Tibial nerve (tissue), 4 donors: Measurements from ENCODE around the gene GALR2. TPM values are rescaled to one million over a fixed set of nuclear protein-coding genes. Genes with fewer than 3 reads are reported as not detected.
"Not testable (repeated sequence)": the region's sequence is repeated elsewhere in the genome, so short reads cannot be mapped to it uniquely, and the experiment has no call there.

Experiments used
- DNase-seq, 2 donors: peaks; one replicate each; pipeline ENCODE4 v3.0.0-alpha.2; 2019; ENCODE audit warnings: low spot score in 2 of 2
- H3K27ac ChIP-seq, 4 donors: fragments of 200-600 bp; sonication (generic) in 3 of 4; one replicate each; pipeline ENCODE4 v1.5.1; 2017 to 2019; ENCODE audit warnings: mild to moderate bottlenecking in 1 of 4
- H3K27me3 ChIP-seq, 2 donors: fragments of 200-600 bp; sonication (generic) in 1 of 2; one replicate each; pipeline versions ENCODE4 v1.5.1 to v1.6.0; 2017 to 2019
- H3K36me3 ChIP-seq, 3 donors: fragments of 200-600 bp; sonication (generic); one replicate each; pipeline ENCODE4 v1.5.1; 2018 to 2019
- H3K4me1 ChIP-seq, 4 donors: fragments of 200-600 bp; sonication (generic) in 3 of 4; one replicate each; pipeline ENCODE4 v1.5.1; 2017 to 2019
- H3K4me3 ChIP-seq, 4 donors: fragments of 200-600 bp; sonication (generic) in 3 of 4; one replicate each; pipeline ENCODE4 v1.5.1; 2017 to 2019; ENCODE audit warnings: mild to moderate bottlenecking in 1 of 4, moderate library complexity in 1 of 4
- H3K9me3 ChIP-seq, 4 donors: fragments of 200-600 bp; sonication (generic) in 3 of 4; one replicate each; pipeline ENCODE4 v1.5.1; 2017 to 2019
- EP300 ChIP-seq, 2 donors: sonication (generic); formaldehyde crosslinking; IDR thresholded peaks; one replicate each; pipeline ENCODE4 v1.6.1; 2017; ENCODE audit warnings: antibody characterized with exemption in 2 of 2, mild to moderate bottlenecking in 1 of 2
- POLR2A ChIP-seq, 2 donors: fragments of 450-650 bp; IDR thresholded peaks; one replicate each; pipeline ENCODE4 v1.6.1; 2017; ENCODE audit warnings: antibody characterized with exemption in 2 of 2, mild to moderate bottlenecking in 2 of 2, moderate library complexity in 2 of 2
- WGBS, 2 donors: methylation state at CpG; one replicate each; pipeline ENCODE4 v1.1.5; 2018; 5-methylcytosine and 5-hydroxymethylcytosine counted together
- total RNA-seq, 4 donors: library from RNA; depleted of rRNA; stranded (reverse); fragments of >200 nt; gene quantifications; one replicate each; pipeline ENCODE4 v1.1.0, GENCODE V29; 2016
- TF ChIP-seq, protein P1 (sequence below), 5 experiments: fragments of 200-600 bp in 3 of 5; fragments of 450-650 bp in 2 of 5; sonication (generic) in 3 of 5; IDR thresholded peaks; one replicate each; pipeline ENCODE4 v1.5.1; 2016 to 2019; ENCODE audit warnings: antibody characterized with exemption in 5 of 5, mild to moderate bottlenecking in 3 of 5, moderate library complexity in 2 of 5

The GALR2 gene
- total RNA-seq, 4 donors from 2014 or later = not detected

GRCh38 chr17:76038050-76038449 is 36.5 kb upstream of the GALR2 start:
- H3K36me3 ChIP-seq = peaks cover 1 to 51% (median 25%) of the 10 kb centered on the region in 3 donors
- peaks cover 0 to 5% (median 0%) of the 10 kb centered on the region in 4 donors for H3K4me1 ChIP-seq
- H3K27ac ChIP-seq = no peak overlapping the region

GRCh38 chr17:76039121-76039520 is 35.5 kb upstream of the GALR2 start:
- 76 to 77% methylated on average over 6 of the region's 6 CpGs for WGBS, 2 donors
- Histone ChIP-seq H3K9me3 (no peaks in the 10 kb centered on the region), H3K36me3 (peaks cover 2 to 62% (median 36%) of the 10 kb centered on the region in 3 donors), H3K27me3 (no peaks in the 10 kb centered on the region), H3K4me3 (no peak overlapping the region), H3K4me1 (peaks cover 0 to 5% (median 0%) of the 10 kb centered on the region in 4 donors), H3K27ac (no peak overlapping the region)
- no peak for DNase-seq
- TF ChIP-seq, protein P1, sequence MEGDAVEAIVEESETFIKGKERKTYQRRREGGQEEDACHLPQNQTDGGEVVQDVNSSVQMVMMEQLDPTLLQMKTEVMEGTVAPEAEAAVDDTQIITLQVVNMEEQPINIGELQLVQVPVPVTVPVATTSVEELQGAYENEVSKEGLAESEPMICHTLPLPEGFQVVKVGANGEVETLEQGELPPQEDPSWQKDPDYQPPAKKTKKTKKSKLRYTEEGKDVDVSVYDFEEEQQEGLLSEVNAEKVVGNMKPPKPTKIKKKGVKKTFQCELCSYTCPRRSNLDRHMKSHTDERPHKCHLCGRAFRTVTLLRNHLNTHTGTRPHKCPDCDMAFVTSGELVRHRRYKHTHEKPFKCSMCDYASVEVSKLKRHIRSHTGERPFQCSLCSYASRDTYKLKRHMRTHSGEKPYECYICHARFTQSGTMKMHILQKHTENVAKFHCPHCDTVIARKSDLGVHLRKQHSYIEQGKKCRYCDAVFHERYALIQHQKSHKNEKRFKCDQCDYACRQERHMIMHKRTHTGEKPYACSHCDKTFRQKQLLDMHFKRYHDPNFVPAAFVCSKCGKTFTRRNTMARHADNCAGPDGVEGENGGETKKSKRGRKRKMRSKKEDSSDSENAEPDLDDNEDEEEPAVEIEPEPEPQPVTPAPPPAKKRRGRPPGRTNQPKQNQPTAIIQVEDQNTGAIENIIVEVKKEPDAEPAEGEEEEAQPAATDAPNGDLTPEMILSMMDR (IDR thresholded peaks at IDR 0.05) = no peak
- TF ChIP-seq EP300 (IDR thresholded peaks at IDR 0.05) (no peak), POLR2A (IDR thresholded peaks at IDR 0.05) (no peak)

More at GRCh38 chr17:76038050-76038449, 36.5 kb upstream of the GALR2 start:
- no peak for DNase-seq
- H3K4me3 ChIP-seq = no peak overlapping the region
- 66 to 82% methylated on average over 3 of the region's 3 CpGs for WGBS, 2 donors
- no peaks in the 10 kb centered on the region for H3K9me3 ChIP-seq
- TF ChIP-seq EP300 (IDR thresholded peaks at IDR 0.05) (no peak), POLR2A (IDR thresholded peaks at IDR 0.05) (no peak)
- TF ChIP-seq, protein P1 (IDR thresholded peaks at IDR 0.05) = no peak
- H3K27me3 ChIP-seq = no peaks in the 10 kb centered on the region

GRCh38 chr17:76040376-76040775 is 34.2 kb upstream of the GALR2 start:
- 63 to 78% methylated on average over 6 of the region's 6 CpGs for WGBS, 2 donors
- no peak for DNase-seq
- TF ChIP-seq POLR2A (IDR thresholded peaks at IDR 0.05) (no peak), EP300 (IDR thresholded peaks at IDR 0.05) (no peak)
- TF ChIP-seq, protein P1 (IDR thresholded peaks at IDR 0.05) = no peak
- no peaks in the 10 kb centered on the region for H3K27me3 ChIP-seq
- peaks cover 6 to 74% (median 42%) of the 10 kb centered on the region in 3 donors for H3K36me3 ChIP-seq
- peaks cover 0 to 5% (median 0%) of the 10 kb centered on the region in 4 donors for H3K4me1 ChIP-seq
- no peak overlapping the region for H3K27ac ChIP-seq
- no peak overlapping the region for H3K4me3 ChIP-seq
- H3K9me3 ChIP-seq = no peaks in the 10 kb centered on the region

- H3K9me3 ChIP-seq, H3K4me3 ChIP-seq, H3K4me1 ChIP-seq, H3K27ac ChIP-seq, DNase-seq, H3K27me3 ChIP-seq: not testable (repeated sequence)
- H3K36me3 ChIP-seq = peaks cover 12 to 99% (median 55%) of the 10 kb centered on the region in 3 donors
- 93 to 97% methylated on average over 3 of the region's 3 CpGs for WGBS, 2 donors
Measured at GRCh38 chr17:76042868-76043267, 31.7 kb upstream of the GALR2 start.

GRCh38 chr17:76044475-76045007 is 30.0 kb upstream of the GALR2 start:
- DNase-seq, H3K9me3 ChIP-seq, H3K4me3 ChIP-seq, H3K27me3 ChIP-seq, H3K27ac ChIP-seq, H3K4me1 ChIP-seq: not testable (repeated sequence)
- 79 to 87% methylated on average over 11 of the region's 11 CpGs for WGBS, 2 donors
- peaks cover 12 to 100% (median 53%) of the 10 kb centered on the region in 3 donors for H3K36me3 ChIP-seq

- 90 to 95% methylated on average over 8 of the region's 8 CpGs for WGBS, 2 donors
- Histone ChIP-seq H3K36me3 (peaks cover 12 to 100% (median 50%) of the 10 kb centered on the region in 3 donors), H3K9me3 (no peaks in the 10 kb centered on the region), H3K27ac (no peak overlapping the region), H3K4me3 (no peak overlapping the region), H3K4me1 (no peaks in the 10 kb centered on the region), H3K27me3 (no peaks in the 10 kb centered on the region)
- TF ChIP-seq EP300 (IDR thresholded peaks at IDR 0.05) (no peak), POLR2A (IDR thresholded peaks at IDR 0.05) (no peak)
- TF ChIP-seq, protein P1 (IDR thresholded peaks at IDR 0.05) = no peak
- DNase-seq = no peak
Measured at GRCh38 chr17:76046064-76046463, 28.5 kb upstream of the GALR2 start.
